KMS-11 (cell line): ENCODE results near the gene ZDHHC19.

Experiments
- H2AFZ ChIP-seq: fragments of 200-600 bp; sonication (generic); 2 replicates; pipeline ENCODE4 v1.6.1; 2016; ENCODE audit warnings: antibody characterized with exemption, mixed run types, low read depth
- H3K27ac ChIP-seq: fragments of 200-600 bp; sonication (generic); 2 replicates; pipeline ENCODE4 v1.6.1; 2016; ENCODE audit warnings: mild to moderate bottlenecking, mixed run types
- H3K27me3 ChIP-seq: fragments of 200-600 bp; sonication (generic); 2 replicates; pipeline ENCODE4 v1.6.1; 2017; ENCODE audit warnings: mild to moderate bottlenecking, low read depth, mixed run types, moderate library complexity; ENCODE audit not compliant: insufficient read depth
- H3K36me3 ChIP-seq: fragments of 200-600 bp; sonication (generic); 2 replicates; pipeline ENCODE4 v1.6.1; 2017; ENCODE audit warnings: mild to moderate bottlenecking, mixed run types; ENCODE audit not compliant: insufficient read depth
- H3K4me1 ChIP-seq: fragments of 200-600 bp; sonication (generic); 2 replicates; pipeline ENCODE4 v1.6.1; 2016; ENCODE audit warnings: mild to moderate bottlenecking, low read depth, mixed run types; ENCODE audit not compliant: poor library complexity, severe bottlenecking
- H3K4me2 ChIP-seq: fragments of 200-600 bp; sonication (generic); 2 replicates; pipeline ENCODE4 v1.7.0; 2016; ENCODE audit warnings: mild to moderate bottlenecking, mixed run types
- H3K4me3 ChIP-seq: fragments of 200-600 bp; sonication (generic); IDR thresholded peaks from 2 replicates; pipeline ENCODE4 v1.6.1; 2017; ENCODE audit warnings: low read depth, low read length, mixed read lengths; ENCODE audit not compliant: insufficient read depth
- H3K79me2 ChIP-seq: fragments of 200-600 bp; sonication (generic); 2 replicates; pipeline ENCODE4 v1.6.1; 2016; ENCODE audit warnings: low read depth, mixed run types; ENCODE audit not compliant: insufficient read depth
- H3K9ac ChIP-seq: fragments of 200-600 bp; sonication (generic); 2 replicates; pipeline ENCODE4 v1.6.1; 2016; ENCODE audit warnings: mild to moderate bottlenecking, mixed run types
- H4K20me1 ChIP-seq: fragments of 200-600 bp; sonication (generic); 2 replicates; pipeline ENCODE4 v1.6.1; 2016; ENCODE audit warnings: mild to moderate bottlenecking, mixed run types; ENCODE audit not compliant: insufficient read depth
- TF ChIP-seq, protein P1 (sequence below): fragments of 200-600 bp; sonication (generic); conservative IDR thresholded peaks from 2 replicates; pipeline ENCODE4 v1.6.1; 2017; ENCODE audit warnings: low read depth, mild to moderate bottlenecking, antibody characterized with exemption, low read length, moderate library complexity, mixed read lengths

ZDHHC19 gene

DNA sequence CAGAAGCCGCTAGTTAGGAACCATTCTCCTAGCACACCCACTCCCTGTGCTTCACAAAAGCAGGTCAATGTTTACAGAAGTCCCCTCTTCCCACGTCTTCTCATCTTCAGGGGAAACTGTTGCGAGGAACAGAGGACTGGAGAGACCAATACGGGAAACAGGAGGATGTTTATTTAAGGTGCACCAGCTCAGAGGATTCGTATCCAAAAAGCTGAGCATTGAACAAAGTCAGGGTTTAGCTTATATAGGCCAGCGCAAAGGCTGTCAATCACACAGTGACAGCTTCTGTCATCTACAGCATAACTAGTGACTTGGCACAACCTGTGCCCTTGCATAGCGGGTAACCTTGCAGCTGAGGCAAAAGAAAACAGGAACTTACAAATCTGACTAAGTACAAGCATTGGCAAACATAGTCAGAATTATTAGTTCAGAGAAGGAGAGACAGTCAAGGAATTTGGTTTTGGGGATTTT lies 61.3 kb downstream of the ZDHHC19 start:
- Histone ChIP-seq H2AFZ (no peak overlapping the region), H3K4me1 (no peaks in the 10 kb centered on the region), H3K27me3 (no peaks in the 10 kb centered on the region), H3K27ac (no peak overlapping the region), H3K36me3 (no peaks in the 10 kb centered on the region), H3K4me3 (no peak overlapping the region), H3K9ac (no peak overlapping the region), H3K4me2 (no peak overlapping the region), H3K79me2 (no peaks in the 10 kb centered on the region), H4K20me1 (no peaks in the 10 kb centered on the region)
- TF ChIP-seq, protein P1, sequence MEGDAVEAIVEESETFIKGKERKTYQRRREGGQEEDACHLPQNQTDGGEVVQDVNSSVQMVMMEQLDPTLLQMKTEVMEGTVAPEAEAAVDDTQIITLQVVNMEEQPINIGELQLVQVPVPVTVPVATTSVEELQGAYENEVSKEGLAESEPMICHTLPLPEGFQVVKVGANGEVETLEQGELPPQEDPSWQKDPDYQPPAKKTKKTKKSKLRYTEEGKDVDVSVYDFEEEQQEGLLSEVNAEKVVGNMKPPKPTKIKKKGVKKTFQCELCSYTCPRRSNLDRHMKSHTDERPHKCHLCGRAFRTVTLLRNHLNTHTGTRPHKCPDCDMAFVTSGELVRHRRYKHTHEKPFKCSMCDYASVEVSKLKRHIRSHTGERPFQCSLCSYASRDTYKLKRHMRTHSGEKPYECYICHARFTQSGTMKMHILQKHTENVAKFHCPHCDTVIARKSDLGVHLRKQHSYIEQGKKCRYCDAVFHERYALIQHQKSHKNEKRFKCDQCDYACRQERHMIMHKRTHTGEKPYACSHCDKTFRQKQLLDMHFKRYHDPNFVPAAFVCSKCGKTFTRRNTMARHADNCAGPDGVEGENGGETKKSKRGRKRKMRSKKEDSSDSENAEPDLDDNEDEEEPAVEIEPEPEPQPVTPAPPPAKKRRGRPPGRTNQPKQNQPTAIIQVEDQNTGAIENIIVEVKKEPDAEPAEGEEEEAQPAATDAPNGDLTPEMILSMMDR = no peak

DNA sequence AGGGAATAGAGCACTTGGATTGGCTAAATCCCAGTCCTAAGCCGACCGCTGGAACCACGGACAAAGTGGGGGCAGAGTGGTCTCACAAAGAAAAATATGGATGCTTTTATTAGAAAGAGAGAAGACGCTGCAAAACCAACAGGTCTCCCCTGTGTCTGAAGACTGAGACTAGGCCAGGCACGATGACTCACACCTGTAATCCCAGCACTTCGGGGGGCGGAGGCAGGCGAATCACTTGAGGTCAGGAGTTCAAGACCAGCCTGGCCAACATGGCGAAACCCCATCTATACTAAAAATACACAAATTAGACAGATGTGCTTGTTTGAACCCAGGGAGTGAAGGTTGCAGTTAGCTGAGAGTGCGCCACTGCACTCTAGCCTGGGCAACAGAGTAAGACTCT lies 61.8 kb downstream of the ZDHHC19 start:
- H3K4me1 ChIP-seq = no peaks in the 10 kb centered on the region
- no peaks in the 10 kb centered on the region for H3K36me3 ChIP-seq
- H3K27me3 ChIP-seq = no peaks in the 10 kb centered on the region
- H2AFZ ChIP-seq = no peak overlapping the region
- H3K27ac ChIP-seq = no peak overlapping the region
- TF ChIP-seq, protein P1 = no peak
- H3K4me2 ChIP-seq = no peak overlapping the region
- no peak overlapping the region for H3K9ac ChIP-seq
- H3K79me2 ChIP-seq = no peaks in the 10 kb centered on the region
- no peak overlapping the region for H3K4me3 ChIP-seq
- no peaks in the 10 kb centered on the region for H4K20me1 ChIP-seq
